ENCODE measurements around the gene AKNAD1.

AKNAD1 gene

GRCh38 chr1:108780937-108781574, 75.8 kb downstream of the AKNAD1 start:
- DNase-seq = peak; percentile 21

- DNase-seq = no peak
Measured at GRCh38 chr1:108779455-108779854, 77.4 kb downstream of the AKNAD1 start.

- DNase-seq = no peak
Measured at GRCh38 chr1:108777839-108778238, 79.1 kb downstream of the AKNAD1 start.

- DNase-seq = no peak
Measured at GRCh38 chr1:108767708-108768107, 89.2 kb downstream of the AKNAD1 start.

GRCh38 chr1:108767115-108767514, 89.8 kb downstream of the AKNAD1 start:
- no peak for DNase-seq
